ENCODE data around the gene AP2S1. TPM values are rescaled to one million over a fixed set of nuclear protein-coding genes. Genes with fewer than 3 reads are reported as not detected.
"Not testable (repeated sequence)": the region's sequence is repeated elsewhere in the genome, so short reads cannot be mapped to it uniquely, and the experiment has no call there.

Gene AP2S1
- total RNA-seq, 1 experiment from 2014 or later, result 318 TPM

- Histone ChIP-seq H3K27me3 (ENCODE audit: control insufficient read depth, insufficient read depth, low read length) (no peaks in the 10 kb centered on the region), H3K36me3 (replicated peaks; ENCODE audit: control insufficient read depth, insufficient read depth, low read length) (peaks cover 16% of the 10 kb centered on the region), H3K4me3 (ENCODE audit: insufficient read depth, low read depth, low read length) (no peak overlapping the region)
- DNase-seq, result peak; percentile 89
Observed at GRCh38 chr19:46840498-46840942, 10.1 kb downstream of the AP2S1 start.

- no peak for DNase-seq
- no peak overlapping the region for H3K4me3 ChIP-seq (ENCODE audit: insufficient read depth, low read depth, low read length)
- H3K36me3 ChIP-seq (replicated peaks; ENCODE audit: control insufficient read depth, insufficient read depth, low read length), result peaks cover 16% of the 10 kb centered on the region
- no peaks in the 10 kb centered on the region for H3K27me3 ChIP-seq (ENCODE audit: control insufficient read depth, insufficient read depth, low read length)
Observed at GRCh38 chr19:46839752-46840497, 10.7 kb downstream of the AP2S1 start.

- DNase-seq, result no peak
- no peaks in the 10 kb centered on the region for H3K27me3 ChIP-seq (ENCODE audit: control insufficient read depth, insufficient read depth, low read length)
- peaks cover 13% of the 10 kb centered on the region for H3K36me3 ChIP-seq (replicated peaks; ENCODE audit: control insufficient read depth, insufficient read depth, low read length)
- no peak overlapping the region for H3K4me3 ChIP-seq (ENCODE audit: insufficient read depth, low read depth, low read length)
Observed at GRCh38 chr19:46838160-46838559, 12.5 kb downstream of the AP2S1 start.

DNA sequence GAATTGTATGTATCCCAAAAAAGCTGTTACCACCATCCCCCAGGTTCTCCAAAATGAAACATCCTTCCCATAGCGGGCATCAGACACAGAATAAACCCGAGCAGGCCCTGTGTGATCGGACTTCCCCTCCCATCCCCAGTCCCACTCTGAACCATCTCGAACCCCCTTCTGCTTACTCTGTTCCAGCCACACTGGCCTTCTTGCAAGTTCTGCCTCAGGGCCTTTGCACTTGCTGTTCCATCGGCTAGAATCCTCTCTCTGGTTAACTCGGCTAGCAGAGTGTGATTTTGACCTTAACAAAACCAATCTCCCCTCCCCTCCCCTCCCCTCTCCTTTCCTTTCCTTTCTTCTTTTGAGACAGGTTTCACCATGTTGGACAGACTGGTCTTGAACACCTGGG is 15.7 kb downstream of the AP2S1 start:
- Histone ChIP-seq H3K4me3 (ENCODE audit: insufficient read depth, low read depth, low read length) (no peak overlapping the region), H3K27me3 (ENCODE audit: control insufficient read depth, insufficient read depth, low read length) (no peaks in the 10 kb centered on the region), H3K36me3 (replicated peaks; ENCODE audit: control insufficient read depth, insufficient read depth, low read length) (peaks cover 9% of the 10 kb centered on the region)
- DNase-seq, result no peak

DNA sequence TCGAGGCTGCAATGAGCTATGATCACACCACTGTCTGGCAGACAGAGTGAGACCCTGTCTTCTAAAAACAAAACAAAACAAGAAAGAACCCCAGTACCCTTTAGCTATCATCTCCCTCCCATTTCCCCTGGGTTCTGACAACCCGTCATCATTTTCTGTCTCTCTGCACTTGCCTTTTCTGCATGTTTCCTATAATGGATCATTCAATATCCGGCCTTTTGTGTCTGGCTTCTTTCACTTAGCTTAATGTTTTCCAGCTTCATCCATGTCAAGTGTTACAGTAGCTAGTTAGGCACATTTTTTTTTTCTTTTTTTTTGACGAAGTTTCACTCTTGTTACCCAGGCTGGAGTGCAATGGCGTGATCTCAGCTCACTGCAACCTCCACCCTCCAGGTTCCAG is 16.5 kb downstream of the AP2S1 start:
- Histone ChIP-seq H3K36me3 (replicated peaks; ENCODE audit: control insufficient read depth, insufficient read depth, low read length) (peaks cover 1% of the 10 kb centered on the region; the same call in 1 of the 2 replicates), H3K4me3 (ENCODE audit: insufficient read depth, low read depth, low read length) (no peak overlapping the region), H3K27me3 (ENCODE audit: control insufficient read depth, insufficient read depth, low read length) (no peaks in the 10 kb centered on the region)
- DNase-seq, result no peak

DNA sequence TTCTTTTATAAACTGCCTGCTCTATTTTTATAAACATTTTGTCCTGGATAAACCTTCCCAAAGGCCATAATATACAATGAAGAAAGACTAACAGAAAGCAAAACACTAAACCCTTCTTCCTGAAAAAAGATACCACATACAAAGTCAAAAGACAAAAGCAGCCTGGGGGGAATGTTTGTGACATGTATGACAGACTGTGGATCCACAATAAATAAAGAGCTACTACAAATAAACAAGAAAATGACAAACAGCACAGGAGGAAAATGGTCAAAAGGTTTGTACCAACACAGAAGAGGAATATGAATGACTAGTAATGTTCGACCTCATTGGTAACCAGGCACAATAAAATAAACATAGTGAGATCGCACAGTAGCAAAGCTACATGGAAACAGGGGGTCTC is 19.8 kb downstream of the AP2S1 start:
- no peaks in the 10 kb centered on the region for H3K36me3 ChIP-seq (replicated peaks; ENCODE audit: control insufficient read depth, insufficient read depth, low read length)
- DNase-seq, result no peak
- no peaks in the 10 kb centered on the region for H3K27me3 ChIP-seq (ENCODE audit: control insufficient read depth, insufficient read depth, low read length)
- H3K4me3 ChIP-seq (ENCODE audit: insufficient read depth, low read depth, low read length), result no peak overlapping the region

DNA sequence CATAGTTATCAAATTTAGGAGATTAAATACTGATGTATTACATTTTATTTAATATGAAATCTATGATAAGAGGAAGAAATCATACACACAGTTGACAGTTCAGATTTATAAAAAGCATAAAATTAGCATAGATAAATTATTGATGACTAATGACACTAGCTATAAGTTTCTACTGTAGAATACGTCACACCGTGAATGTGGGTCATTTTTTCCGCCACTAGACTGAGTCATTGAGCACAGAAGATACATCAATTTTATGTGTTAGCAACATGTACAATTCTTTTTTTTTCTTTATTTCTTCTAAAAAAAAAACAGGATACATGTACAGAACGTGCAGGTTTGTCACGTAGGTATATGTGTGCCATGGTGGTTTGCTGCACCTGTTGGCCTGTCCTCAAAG is 22.2 kb downstream of the AP2S1 start:
- no peak overlapping the region for H3K4me3 ChIP-seq (ENCODE audit: insufficient read depth, low read depth, low read length)
- DNase-seq, result no peak
- H3K36me3 ChIP-seq (replicated peaks; ENCODE audit: control insufficient read depth, insufficient read depth, low read length), result no peaks in the 10 kb centered on the region
- H3K27me3 ChIP-seq (ENCODE audit: control insufficient read depth, insufficient read depth, low read length), result no peaks in the 10 kb centered on the region

- H3K27me3 ChIP-seq (ENCODE audit: control insufficient read depth, insufficient read depth, low read length), result no peaks in the 10 kb centered on the region
- no peak for DNase-seq
- no peak overlapping the region for H3K4me3 ChIP-seq (ENCODE audit: insufficient read depth, low read depth, low read length)
- no peaks in the 10 kb centered on the region for H3K36me3 ChIP-seq (replicated peaks; ENCODE audit: control insufficient read depth, insufficient read depth, low read length)
Observed at GRCh38 chr19:46825731-46826055, 25.0 kb downstream of the AP2S1 start.

GRCh38 chr19:46824890-46825730 is 25.5 kb downstream of the AP2S1 start:
- Histone ChIP-seq H3K36me3 (replicated peaks; ENCODE audit: control insufficient read depth, insufficient read depth, low read length) (no peaks in the 10 kb centered on the region), H3K4me3 (ENCODE audit: insufficient read depth, low read depth, low read length) (no peak overlapping the region), H3K27me3 (ENCODE audit: control insufficient read depth, insufficient read depth, low read length) (no peaks in the 10 kb centered on the region)
- no peak for DNase-seq

GRCh38 chr19:46823049-46823448 is 27.6 kb downstream of the AP2S1 start:
- H3K4me3 ChIP-seq (ENCODE audit: insufficient read depth, low read depth, low read length), result no peak overlapping the region
- no peak for DNase-seq
- H3K36me3 ChIP-seq (replicated peaks; ENCODE audit: control insufficient read depth, insufficient read depth, low read length), result no peaks in the 10 kb centered on the region
- no peaks in the 10 kb centered on the region for H3K27me3 ChIP-seq (ENCODE audit: control insufficient read depth, insufficient read depth, low read length)

DNA sequence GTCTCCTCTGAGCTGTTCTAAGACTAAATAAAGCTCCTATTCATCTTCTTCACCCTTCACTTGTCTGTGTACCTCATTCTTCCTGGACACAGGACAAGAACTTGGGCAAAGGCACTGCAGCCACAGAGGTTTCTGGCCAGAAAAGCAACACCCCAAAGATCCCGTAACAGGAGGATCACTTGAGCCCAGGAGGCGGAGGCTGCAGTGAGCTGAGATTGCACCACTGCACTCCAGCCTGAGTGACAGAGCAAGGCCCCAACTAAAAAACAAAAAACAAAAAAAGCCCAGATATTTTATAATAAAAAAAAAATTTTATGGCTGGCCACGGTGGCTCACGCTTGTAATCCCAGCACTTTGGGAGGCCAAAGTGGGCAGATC is 28.2 kb downstream of the AP2S1 start:
- DNase-seq; H3K36me3 ChIP-seq (replicated peaks; ENCODE audit: control insufficient read depth, insufficient read depth, low read length); H3K27me3 ChIP-seq (ENCODE audit: control insufficient read depth, insufficient read depth, low read length); H3K4me3 ChIP-seq (ENCODE audit: insufficient read depth, low read depth, low read length): not testable (repeated sequence)

DNA sequence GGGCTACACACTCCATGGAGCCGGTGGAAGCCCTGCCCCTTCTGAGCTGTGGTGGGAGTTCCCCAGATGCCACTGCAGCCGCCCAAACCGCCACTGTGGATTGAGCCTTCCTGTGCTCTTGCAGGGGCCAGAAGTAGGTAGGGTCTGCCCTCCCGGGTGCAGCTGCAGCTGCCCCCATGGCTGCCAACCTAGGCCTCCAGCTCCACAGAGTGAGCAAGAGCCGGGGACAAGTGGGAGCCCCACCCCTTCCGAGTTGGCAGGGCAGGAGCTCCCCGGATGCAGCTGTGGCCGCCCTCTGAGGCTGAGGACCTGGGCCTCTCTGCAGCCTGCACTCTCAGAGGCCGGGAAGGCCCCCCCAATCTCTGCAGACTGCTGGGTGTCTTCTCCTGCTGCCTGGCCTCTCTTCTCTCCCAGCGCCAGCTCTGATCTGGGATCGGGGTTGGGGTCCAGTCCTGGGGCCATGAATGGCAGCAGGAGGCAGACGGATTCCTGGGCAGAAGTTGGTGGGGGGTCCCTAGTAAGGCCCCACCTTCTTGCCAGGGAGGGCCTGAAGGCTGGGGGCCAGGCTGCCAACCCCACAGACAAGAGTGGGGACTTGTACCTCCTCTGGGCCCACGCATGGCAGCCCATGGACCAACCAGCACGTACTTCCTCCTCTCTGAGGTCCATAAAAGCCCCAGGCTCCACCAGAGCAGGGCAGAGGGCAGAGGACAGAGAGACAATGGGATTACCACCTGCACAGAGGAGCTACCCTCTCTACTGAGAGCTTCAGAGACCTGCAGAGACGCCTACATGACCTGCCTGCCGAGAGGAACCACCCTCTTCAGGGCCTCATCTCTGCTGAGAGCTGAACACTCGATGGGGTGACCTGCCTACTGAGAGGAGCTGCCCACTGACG is 28.9 kb downstream of the AP2S1 start:
- DNase-seq, result peak; percentile 29
- H3K4me3 ChIP-seq (ENCODE audit: insufficient read depth, low read depth, low read length), result no peak overlapping the region
- no peaks in the 10 kb centered on the region for H3K36me3 ChIP-seq (replicated peaks; ENCODE audit: control insufficient read depth, insufficient read depth, low read length)
- H3K27me3 ChIP-seq (ENCODE audit: control insufficient read depth, insufficient read depth, low read length), result no peaks in the 10 kb centered on the region

- no peaks in the 10 kb centered on the region for H3K27me3 ChIP-seq (ENCODE audit: control insufficient read depth, insufficient read depth, low read length)
- H3K4me3 ChIP-seq (ENCODE audit: insufficient read depth, low read depth, low read length), result no peak overlapping the region
- DNase-seq, result peak; percentile 69
- H3K36me3 ChIP-seq (replicated peaks; ENCODE audit: control insufficient read depth, insufficient read depth, low read length), result no peaks in the 10 kb centered on the region
Observed at GRCh38 chr19:46818812-46819211, 31.8 kb downstream of the AP2S1 start.

DNA sequence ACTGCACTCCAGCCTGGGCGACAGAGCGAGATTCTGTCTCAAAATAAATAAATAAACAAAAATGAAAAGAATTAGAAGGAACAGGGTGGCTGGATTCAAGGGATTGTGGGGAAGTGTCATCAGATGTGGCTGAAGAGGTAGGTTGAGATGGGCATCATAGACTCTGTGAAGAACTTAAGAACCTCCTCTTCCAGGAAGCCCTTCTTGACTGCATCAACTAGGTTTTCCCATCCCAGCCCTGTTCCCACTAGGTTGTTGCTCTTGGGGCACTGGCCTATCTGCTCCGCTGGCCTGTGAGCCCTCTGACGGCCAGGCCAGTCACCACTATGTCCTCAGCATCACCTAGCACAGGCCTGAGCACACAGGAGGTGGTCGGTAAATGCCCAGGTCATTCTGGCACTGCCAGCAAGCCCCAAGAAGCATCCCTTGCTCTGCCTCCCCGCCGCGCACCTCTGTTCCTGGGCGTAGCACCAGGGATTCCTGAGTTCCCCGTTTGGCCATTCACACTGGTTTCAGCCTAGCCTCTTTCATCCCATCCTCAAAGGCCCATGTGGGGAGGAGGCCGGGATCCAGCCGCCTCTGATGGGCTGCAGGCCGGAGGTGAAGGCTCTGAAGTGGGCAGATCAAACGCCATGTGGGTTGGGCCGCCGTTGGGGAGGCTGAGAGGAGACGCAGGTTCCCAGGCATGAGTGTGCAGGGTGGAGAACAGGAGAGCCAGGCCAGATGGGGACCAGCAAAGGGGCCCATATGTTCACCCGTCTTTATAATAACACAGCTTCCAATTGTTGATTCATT is 34.6 kb downstream of the AP2S1 start:
- H3K4me3 ChIP-seq (ENCODE audit: insufficient read depth, low read depth, low read length), result no peak overlapping the region
- DNase-seq, result peak; percentile 17
- no peaks in the 10 kb centered on the region for H3K36me3 ChIP-seq (replicated peaks; ENCODE audit: control insufficient read depth, insufficient read depth, low read length)
- H3K27me3 ChIP-seq (ENCODE audit: control insufficient read depth, insufficient read depth, low read length), result no peaks in the 10 kb centered on the region

All from H7 (cell line).